ENCODE data around the gene INPP5A.

The INPP5A gene

GRCh38 chr10:132616996-132617736 lies 79.6 kb downstream of the INPP5A start:
- no peak for DNase-seq (ENCODE audit: extremely low spot score, insufficient read length, low read depth)

GRCh38 chr10:132617737-132618052 lies 80.1 kb downstream of the INPP5A start:
- DNase-seq (ENCODE audit: extremely low spot score, insufficient read length, low read depth) (no peak), FAIRE-seq (no peak)

More at GRCh38 chr10:132616996-132617736, 79.6 kb downstream of the INPP5A start:
- no peak for FAIRE-seq

- FAIRE-seq (no peak), DNase-seq (ENCODE audit: extremely low spot score, insufficient read length, low read depth) (no peak)
These were observed 80.8 kb downstream of the INPP5A start for GRCh38 chr10:132618158-132618919.

- FAIRE-seq (no peak), DNase-seq (ENCODE audit: extremely low spot score, insufficient read length, low read depth) (no peak)
These were observed 82.3 kb downstream of the INPP5A start for GRCh38 chr10:132619927-132620326.

- DNase-seq (ENCODE audit: extremely low spot score, insufficient read length, low read depth), result no peak
- no peak for FAIRE-seq
These were observed 86.7 kb downstream of the INPP5A start for GRCh38 chr10:132624061-132624846.

GRCh38 chr10:132624847-132625471 lies 87.4 kb downstream of the INPP5A start:
- FAIRE-seq (no peak), DNase-seq (ENCODE audit: extremely low spot score, insufficient read length, low read depth) (no peak)

- DNase-seq (ENCODE audit: extremely low spot score, insufficient read length, low read depth), result no peak
- no peak for FAIRE-seq
These were observed 88.6 kb downstream of the INPP5A start for GRCh38 chr10:132626019-132626760.

GRCh38 chr10:132626761-132627665 lies 89.4 kb downstream of the INPP5A start:
- FAIRE-seq (no peak), DNase-seq (ENCODE audit: extremely low spot score, insufficient read length, low read depth) (no peak)

- FAIRE-seq, result no peak
- no peak for DNase-seq (ENCODE audit: extremely low spot score, insufficient read length, low read depth)
These were observed 90.3 kb downstream of the INPP5A start for GRCh38 chr10:132627666-132628531.

- FAIRE-seq, result no peak
These were observed 91.6 kb downstream of the INPP5A start for GRCh38 chr10:132628966-132629900.

GRCh38 chr10:132630156-132630555 lies 92.6 kb downstream of the INPP5A start:
- DNase-seq (ENCODE audit: extremely low spot score, insufficient read length, low read depth) (no peak), FAIRE-seq (no peak)

More at GRCh38 chr10:132628966-132629900, 91.6 kb downstream of the INPP5A start:
- DNase-seq (ENCODE audit: extremely low spot score, insufficient read length, low read depth), result no peak

- DNase-seq (ENCODE audit: extremely low spot score, insufficient read length, low read depth), result no peak
- no peak for FAIRE-seq
These were observed 93.2 kb downstream of the INPP5A start for GRCh38 chr10:132630666-132631337.

- FAIRE-seq (no peak), DNase-seq (ENCODE audit: extremely low spot score, insufficient read length, low read depth) (no peak)
These were observed 93.8 kb downstream of the INPP5A start for GRCh38 chr10:132631338-132631735.

GRCh38 chr10:132632091-132632561 lies 94.5 kb downstream of the INPP5A start:
- no peak for FAIRE-seq
- no peak for DNase-seq (ENCODE audit: extremely low spot score, insufficient read length, low read depth)

GRCh38 chr10:132632851-132633684 lies 95.5 kb downstream of the INPP5A start:
- FAIRE-seq, result no peak

More at GRCh38 chr10:132632851-132633684, 95.5 kb downstream of the INPP5A start:
- DNase-seq (ENCODE audit: extremely low spot score, insufficient read length, low read depth), result no peak

Data from GM18507 (cell line).